NT2/D1 (cell line): ENCODE results near the gene SLC6A17.

Source experiments
- SUZ12 ChIP-seq: IDR thresholded peaks from 2 replicates; pipeline ENCODE4 v1.6.1; 2011; ENCODE audit not compliant: insufficient read length, insufficient read depth; ENCODE audit errors: extremely low read depth
- YY1 ChIP-seq: IDR thresholded peaks from 2 replicates; pipeline ENCODE4 v1.6.1; 2011; ENCODE audit not compliant: insufficient read length, insufficient read depth
- ZNF274 ChIP-seq: IDR thresholded peaks from 2 replicates; pipeline ENCODE4 v1.6.1; 2011; ENCODE audit warnings: mild to moderate bottlenecking, low read depth, low read length

- TF ChIP-seq YY1 (no peak), SUZ12 (no peak), ZNF274 (no peak)
Measured at GRCh38 chr1:110161165-110161564, 10.9 kb downstream of the SLC6A17 start.
